ENCODE measurements around the gene NPB. TPM values are rescaled to one million over a fixed set of nuclear protein-coding genes. Genes with fewer than 3 reads are reported as not detected.

Gene NPB
- polyA plus RNA-seq, 3 donors, result 0.08 to 0.16 TPM; not detected in 1

GRCh38 chr17:81879121-81879520, 22.9 kb upstream of the NPB start:
- no peak overlapping the region for H3K9ac ChIP-seq (ENCODE audit: insufficient read depth, low read length, poor library complexity, severe bottlenecking)
- intact Hi-C loops (cut with micrococcal nuclease), result no loop called here
- H3K36me3 ChIP-seq (replicated peaks in 1 of 2; ENCODE audit: control insufficient read depth in 1 of 2, insufficient read depth in 2 of 2, low read length in 2 of 2), result peaks cover 29 to 49% of the 10 kb centered on the region in 2 donors
- Mint-ChIP-seq H3K9me3 (no peaks in the 10 kb centered on the region), H3K4me1 (no peaks in the 10 kb centered on the region), H3K36me3 (peaks cover 32 to 64% of the 10 kb centered on the region in 2 donors), H3K27me3 (ENCODE audit: low read depth in 3 of 3) (peaks cover 0 to 4% (median 1%) of the 10 kb centered on the region in 3 donors), H3K27ac (peak overlapping the region in 1 of 7 donors; percentile 22), H3K4me3 (no peak overlapping the region)
- no peaks in the 10 kb centered on the region for H3K79me2 ChIP-seq (ENCODE audit: insufficient read depth, low read length)
- H4K20me1 ChIP-seq (ENCODE audit: insufficient read depth, low read length), result peaks cover 1% of the 10 kb centered on the region
- no peak overlapping the region for H3K4me2 ChIP-seq (replicated peaks; ENCODE audit: extremely low read depth, low read length, poor library complexity, severe bottlenecking)
- H3K27me3 ChIP-seq (ENCODE audit: control insufficient read depth in 2 of 2, insufficient read depth in 2 of 2, low read length in 2 of 2), result no peaks in the 10 kb centered on the region
- no peak for DNase-seq
- H3K27ac ChIP-seq (ENCODE audit: low read depth in 1 of 2, low read length in 2 of 2), result no peak overlapping the region
- no peaks in the 10 kb centered on the region for H3K4me1 ChIP-seq (ENCODE audit: control insufficient read depth in 1 of 2, insufficient read depth in 2 of 2, low read length in 2 of 2)
- no peak overlapping the region for H2AFZ ChIP-seq (ENCODE audit: insufficient read depth, low read depth, low read length, poor library complexity, severe bottlenecking)
- no peaks in the 10 kb centered on the region for H3K9me3 ChIP-seq (replicated peaks in 1 of 2; ENCODE audit: control insufficient read depth in 1 of 2, insufficient read depth in 1 of 2, low read length in 2 of 2)
- TF ChIP-seq CTCF (IDR thresholded peaks at IDR 0.05), result no peak
- no peak overlapping the region for H3K4me3 ChIP-seq (replicated peaks in 1 of 3; ENCODE audit: low read depth in 2 of 3, low read length in 3 of 3)
- WGBS (ENCODE audit: insufficient coverage), result 89% methylated on average over 4 of the region's 5 CpGs

DNA sequence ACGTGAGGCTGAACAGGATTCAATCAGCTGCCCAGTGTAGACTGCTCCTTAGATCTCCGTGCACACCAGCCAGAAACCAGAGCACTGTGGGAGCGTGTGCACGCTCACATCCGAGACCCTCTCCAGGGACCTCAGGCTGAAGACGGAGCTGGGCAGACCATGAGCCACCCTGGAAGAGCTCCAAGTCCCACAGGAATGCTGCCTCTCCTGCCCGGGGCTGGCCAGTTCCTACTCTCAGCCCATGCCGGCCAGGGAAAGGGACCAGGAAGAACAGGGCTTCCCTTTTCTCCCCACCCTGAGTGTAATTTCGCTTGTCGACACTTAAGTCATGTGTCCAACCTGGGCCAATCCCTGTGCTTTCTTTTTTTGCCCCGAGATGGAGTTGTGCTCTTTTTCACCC, 17.5 kb upstream of the NPB start:
- 87% methylated on average over 11 of the region's 11 CpGs for WGBS (ENCODE audit: insufficient coverage)
- Histone ChIP-seq H3K27me3 (ENCODE audit: control insufficient read depth in 2 of 2, insufficient read depth in 2 of 2, low read length in 2 of 2) (no peaks in the 10 kb centered on the region), H3K9me3 (replicated peaks in 1 of 2; ENCODE audit: control insufficient read depth in 1 of 2, insufficient read depth in 1 of 2, low read length in 2 of 2) (no peaks in the 10 kb centered on the region), H3K27ac (ENCODE audit: low read depth in 1 of 2, low read length in 2 of 2) (peak overlapping the region in 1 of 2 donors; percentile 2), H3K4me1 (ENCODE audit: control insufficient read depth in 1 of 2, insufficient read depth in 2 of 2, low read length in 2 of 2) (no peaks in the 10 kb centered on the region), H3K4me2 (replicated peaks; ENCODE audit: extremely low read depth, low read length, poor library complexity, severe bottlenecking) (no peak overlapping the region), H3K36me3 (replicated peaks in 1 of 2; ENCODE audit: control insufficient read depth in 1 of 2, insufficient read depth in 2 of 2, low read length in 2 of 2) (peaks cover 67 to 84% of the 10 kb centered on the region in 2 donors), H3K4me3 (replicated peaks in 1 of 3; ENCODE audit: low read depth in 2 of 3, low read length in 3 of 3) (no peak overlapping the region), H2AFZ (ENCODE audit: insufficient read depth, low read depth, low read length, poor library complexity, severe bottlenecking) (no peak overlapping the region), H4K20me1 (ENCODE audit: insufficient read depth, low read length) (peaks cover 35% of the 10 kb centered on the region), H3K79me2 (ENCODE audit: insufficient read depth, low read length) (peaks cover 32% of the 10 kb centered on the region), H3K9ac (ENCODE audit: insufficient read depth, low read length, poor library complexity, severe bottlenecking) (no peak overlapping the region)
- no peak for DNase-seq
- H3K36me3 Mint-ChIP-seq, result peaks cover 58 to 94% of the 10 kb centered on the region in 2 donors
- TF ChIP-seq CTCF (IDR thresholded peaks at IDR 0.05), result no peak
- H3K27ac Mint-ChIP-seq, result peak overlapping the region in 5 of 7 donors; percentile 25 to 83 (median 43)
- intact Hi-C loops (cut with micrococcal nuclease), result no loop called here
- H3K4me3 Mint-ChIP-seq, result no peak overlapping the region
- H3K4me1 Mint-ChIP-seq, result no peaks in the 10 kb centered on the region
- H3K9me3 Mint-ChIP-seq, result no peaks in the 10 kb centered on the region
- peaks cover 0 to 3% (median 0%) of the 10 kb centered on the region in 3 donors for H3K27me3 Mint-ChIP-seq (ENCODE audit: low read depth in 3 of 3)

All from CD14-positive monocyte (primary cell).